ENCODE results near the gene CBLN3. TPM values are rescaled to one million over a fixed set of nuclear protein-coding genes. Genes with fewer than 3 reads are reported as not detected.
A peak's percentile ranks its signal among the peaks of the same experiment; 100 is the strongest.

Gene CBLN3
- polyA plus RNA-seq, 3 donors, result 0.07 to 1.1 TPM; not detected in 1

- Histone ChIP-seq H3K9me3 (replicated peaks in 1 of 2; ENCODE audit: control insufficient read depth in 1 of 2, insufficient read depth in 1 of 2, low read length in 2 of 2) (no peaks in the 10 kb centered on the region), H3K79me2 (ENCODE audit: insufficient read depth, low read length) (peaks cover 46% of the 10 kb centered on the region), H3K4me3 (replicated peaks in 1 of 3; ENCODE audit: low read depth in 2 of 3, low read length in 3 of 3) (peak overlapping the region; percentile 78 to 83 (median 82)), H2AFZ (ENCODE audit: insufficient read depth, low read depth, low read length, poor library complexity, severe bottlenecking) (peak overlapping the region; percentile 76), H3K36me3 (replicated peaks in 1 of 2; ENCODE audit: control insufficient read depth in 1 of 2, insufficient read depth in 2 of 2, low read length in 2 of 2) (peaks cover 31 to 37% of the 10 kb centered on the region in 2 donors), H3K27me3 (ENCODE audit: control insufficient read depth in 2 of 2, insufficient read depth in 2 of 2, low read length in 2 of 2) (no peaks in the 10 kb centered on the region), H3K27ac (ENCODE audit: low read depth in 1 of 2, low read length in 2 of 2) (peak overlapping the region; percentile 95 to 99), H3K4me1 (ENCODE audit: control insufficient read depth in 1 of 2, insufficient read depth in 2 of 2, low read length in 2 of 2) (peaks cover 42 to 63% of the 10 kb centered on the region in 2 donors), H3K4me2 (replicated peaks; ENCODE audit: extremely low read depth, low read length, poor library complexity, severe bottlenecking) (peak overlapping the region; percentile 80), H3K9ac (ENCODE audit: insufficient read depth, low read length, poor library complexity, severe bottlenecking) (peak overlapping the region; percentile 89), H4K20me1 (ENCODE audit: insufficient read depth, low read length) (peaks cover 31% of the 10 kb centered on the region)
- H3K4me1 Mint-ChIP-seq, result peaks cover 55% of the 10 kb centered on the region
- no peak for DNase-seq
- intact Hi-C loops (cut with micrococcal nuclease), result loop anchor here in 1 of 2 donors (5.0 to 10.0 kb wide), 2 partner anchors 210 to 1437 kb away; partner anchors contain the start of genes GMPR2 and NEDD8
- WGBS (ENCODE audit: insufficient coverage), result 4% methylated on average over 5 of the region's 12 CpGs
- TF ChIP-seq CTCF (IDR thresholded peaks at IDR 0.05), result no peak
- peaks cover 0 to 9% (median 2%) of the 10 kb centered on the region in 7 donors for H3K9me3 Mint-ChIP-seq
- peaks cover 32 to 40% of the 10 kb centered on the region in 2 donors for H3K36me3 Mint-ChIP-seq
- H3K27me3 Mint-ChIP-seq (ENCODE audit: low read depth in 3 of 3), result peaks cover 0 to 3% (median 0%) of the 10 kb centered on the region in 3 donors
- H3K27ac Mint-ChIP-seq, result peak overlapping the region; percentile 98 to 99 (median 98)
- H3K4me3 Mint-ChIP-seq, result peak overlapping the region; percentile 87 to 95
Observed at GRCh38 chr14:24441904-24442239, 12.4 kb upstream of the CBLN3 start.

- Histone ChIP-seq H4K20me1 (ENCODE audit: insufficient read depth, low read length) (peaks cover 35% of the 10 kb centered on the region), H3K27ac (ENCODE audit: low read depth in 1 of 2, low read length in 2 of 2) (peak overlapping the region in 1 of 2 donors; percentile 99), H3K27me3 (ENCODE audit: control insufficient read depth in 2 of 2, insufficient read depth in 2 of 2, low read length in 2 of 2) (no peaks in the 10 kb centered on the region), H2AFZ (ENCODE audit: insufficient read depth, low read depth, low read length, poor library complexity, severe bottlenecking) (no peak overlapping the region), H3K9ac (ENCODE audit: insufficient read depth, low read length, poor library complexity, severe bottlenecking) (no peak overlapping the region), H3K4me2 (replicated peaks; ENCODE audit: extremely low read depth, low read length, poor library complexity, severe bottlenecking) (peak overlapping the region; percentile 80), H3K4me3 (replicated peaks in 1 of 3; ENCODE audit: low read depth in 2 of 3, low read length in 3 of 3) (peak overlapping the region in 1 of 3 experiments; percentile 83), H3K36me3 (replicated peaks in 1 of 2; ENCODE audit: control insufficient read depth in 1 of 2, insufficient read depth in 2 of 2, low read length in 2 of 2) (peaks cover 32 to 40% of the 10 kb centered on the region in 2 donors), H3K9me3 (replicated peaks in 1 of 2; ENCODE audit: control insufficient read depth in 1 of 2, insufficient read depth in 1 of 2, low read length in 2 of 2) (no peaks in the 10 kb centered on the region), H3K4me1 (ENCODE audit: control insufficient read depth in 1 of 2, insufficient read depth in 2 of 2, low read length in 2 of 2) (peaks cover 46 to 66% of the 10 kb centered on the region in 2 donors), H3K79me2 (ENCODE audit: insufficient read depth, low read length) (peaks cover 48% of the 10 kb centered on the region)
- Mint-ChIP-seq H3K36me3 (peaks cover 36 to 44% of the 10 kb centered on the region in 2 donors), H3K4me3 (peak overlapping the region; percentile 87 to 95), H3K27ac (peak overlapping the region; percentile 98 to 99 (median 98)), H3K27me3 (ENCODE audit: low read depth in 3 of 3) (peaks cover 0 to 3% (median 0%) of the 10 kb centered on the region in 3 donors), H3K9me3 (peaks cover 0 to 9% (median 2%) of the 10 kb centered on the region in 7 donors), H3K4me1 (peaks cover 59% of the 10 kb centered on the region)
- no peak for DNase-seq
- no peak for TF ChIP-seq CTCF (IDR thresholded peaks at IDR 0.05)
- intact Hi-C loops (cut with micrococcal nuclease), result loop anchor here in 1 of 2 donors (5.0 to 10.0 kb wide), 2 partner anchors 209 to 1437 kb away; partner anchors contain the start of genes GMPR2 and NEDD8
- WGBS (ENCODE audit: insufficient coverage), result 100% methylated on average over 3 of the region's 5 CpGs
Observed at GRCh38 chr14:24441485-24441884, 12.0 kb upstream of the CBLN3 start.
